ENCODE results near the gene NPAS2. TPM values are rescaled to one million over a fixed set of nuclear protein-coding genes. Genes with fewer than 3 reads are reported as not detected.

The NPAS2 gene
- total RNA-seq, 2 donors from 2014 or later = 24.2 to 45.8 TPM

DNA sequence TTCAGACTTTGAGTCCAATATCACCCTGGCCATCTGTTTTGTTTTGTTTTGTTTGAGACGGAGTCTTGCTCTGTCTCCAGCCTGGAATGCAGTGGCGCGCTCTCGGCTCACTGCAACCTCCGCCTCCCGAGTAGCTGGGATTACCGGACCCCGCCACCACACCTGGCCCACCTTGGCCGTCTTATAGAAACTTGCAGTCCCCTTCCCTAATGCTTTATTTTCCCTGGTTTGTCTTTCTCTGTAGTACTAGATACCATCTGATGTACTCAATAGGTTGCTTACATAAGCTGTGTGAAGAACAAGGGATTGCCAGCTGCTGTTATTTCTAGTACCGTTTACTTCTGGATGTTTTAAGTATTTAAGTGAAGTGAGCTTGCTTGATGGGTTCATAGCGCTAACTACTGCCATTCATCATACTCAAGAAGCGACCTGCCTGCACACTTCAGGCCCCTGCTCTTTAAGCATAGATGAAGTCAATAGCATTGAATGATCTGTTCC is 183.4 kb downstream of the NPAS2 start:
- WGBS = 26% methylated on average over 12 of the region's 12 CpGs
- DNase-seq (ENCODE audit: low spot score) = no peak
- Histone ChIP-seq H3K9me3 (no peaks in the 10 kb centered on the region), H3K4me3 (peak overlapping the region; percentile 55 to 73), H3K27ac (peak overlapping the region; percentile 77 to 81), H3K4me1 (replicated peaks) (peaks cover 5% of the 10 kb centered on the region), H3K27me3 (replicated peaks; ENCODE audit: insufficient read depth) (no peaks in the 10 kb centered on the region), H3K36me3 (peaks cover 5 to 16% of the 10 kb centered on the region in 2 donors)
- TF ChIP-seq POLR2A (IDR thresholded peaks at IDR 0.05) (no peak), POLR2AphosphoS5 (IDR thresholded peaks at IDR 0.05) (no peak)
- TF ChIP-seq, protein P1, sequence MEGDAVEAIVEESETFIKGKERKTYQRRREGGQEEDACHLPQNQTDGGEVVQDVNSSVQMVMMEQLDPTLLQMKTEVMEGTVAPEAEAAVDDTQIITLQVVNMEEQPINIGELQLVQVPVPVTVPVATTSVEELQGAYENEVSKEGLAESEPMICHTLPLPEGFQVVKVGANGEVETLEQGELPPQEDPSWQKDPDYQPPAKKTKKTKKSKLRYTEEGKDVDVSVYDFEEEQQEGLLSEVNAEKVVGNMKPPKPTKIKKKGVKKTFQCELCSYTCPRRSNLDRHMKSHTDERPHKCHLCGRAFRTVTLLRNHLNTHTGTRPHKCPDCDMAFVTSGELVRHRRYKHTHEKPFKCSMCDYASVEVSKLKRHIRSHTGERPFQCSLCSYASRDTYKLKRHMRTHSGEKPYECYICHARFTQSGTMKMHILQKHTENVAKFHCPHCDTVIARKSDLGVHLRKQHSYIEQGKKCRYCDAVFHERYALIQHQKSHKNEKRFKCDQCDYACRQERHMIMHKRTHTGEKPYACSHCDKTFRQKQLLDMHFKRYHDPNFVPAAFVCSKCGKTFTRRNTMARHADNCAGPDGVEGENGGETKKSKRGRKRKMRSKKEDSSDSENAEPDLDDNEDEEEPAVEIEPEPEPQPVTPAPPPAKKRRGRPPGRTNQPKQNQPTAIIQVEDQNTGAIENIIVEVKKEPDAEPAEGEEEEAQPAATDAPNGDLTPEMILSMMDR (IDR thresholded peaks at IDR 0.05) = no peak
- intact Hi-C loops (cut with DNase I) = no loop called here

DNA sequence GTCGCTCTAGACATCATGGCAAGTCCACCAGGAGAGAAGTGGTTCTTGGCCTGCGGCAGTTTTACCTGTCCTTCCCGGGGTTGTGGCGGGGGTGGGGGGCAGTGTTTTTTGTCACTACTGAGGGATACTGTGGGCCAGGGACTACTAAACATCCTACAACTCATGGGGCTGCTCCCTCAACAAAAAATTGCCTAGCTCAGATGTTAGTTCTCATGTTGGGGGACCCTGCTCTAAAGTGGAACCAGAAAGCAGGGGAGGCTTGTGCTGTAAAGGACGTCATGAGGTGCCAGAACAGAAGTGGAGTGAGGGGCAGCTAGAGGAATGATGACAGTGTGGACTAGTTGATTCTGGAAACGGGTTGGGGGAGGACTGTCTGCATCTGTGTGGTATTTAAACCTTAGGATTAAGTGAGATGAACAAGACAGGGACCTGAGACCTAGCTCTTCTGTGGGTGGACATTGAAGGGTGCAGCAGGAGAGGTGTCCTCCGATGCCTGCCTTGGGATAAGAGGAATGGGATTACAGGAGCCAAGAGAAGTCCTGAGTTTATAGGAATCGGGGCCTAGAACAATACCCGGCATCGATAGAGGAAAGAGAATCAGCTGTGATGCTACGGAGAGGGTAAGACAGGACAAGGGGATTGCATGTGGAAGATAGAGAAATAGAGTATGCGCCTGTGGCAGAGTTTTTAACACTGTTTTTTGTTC is 184.8 kb downstream of the NPAS2 start:
- peaks cover 5% of the 10 kb centered on the region for H3K4me1 ChIP-seq (replicated peaks)
- no peak overlapping the region for H3K27ac ChIP-seq
- TF ChIP-seq, protein P1 (IDR thresholded peaks at IDR 0.05) = no peak
- TF ChIP-seq POLR2AphosphoS5 (IDR thresholded peaks at IDR 0.05) = no peak
- peaks cover 5 to 16% of the 10 kb centered on the region in 2 donors for H3K36me3 ChIP-seq
- intact Hi-C loops (cut with DNase I) = no loop called here
- no peak overlapping the region for H3K4me3 ChIP-seq
- no peak for DNase-seq (ENCODE audit: low spot score)
- H3K9me3 ChIP-seq = no peaks in the 10 kb centered on the region
- H3K27me3 ChIP-seq (replicated peaks; ENCODE audit: insufficient read depth) = no peaks in the 10 kb centered on the region
- 93% methylated on average over 12 of the region's 12 CpGs for WGBS

DNA sequence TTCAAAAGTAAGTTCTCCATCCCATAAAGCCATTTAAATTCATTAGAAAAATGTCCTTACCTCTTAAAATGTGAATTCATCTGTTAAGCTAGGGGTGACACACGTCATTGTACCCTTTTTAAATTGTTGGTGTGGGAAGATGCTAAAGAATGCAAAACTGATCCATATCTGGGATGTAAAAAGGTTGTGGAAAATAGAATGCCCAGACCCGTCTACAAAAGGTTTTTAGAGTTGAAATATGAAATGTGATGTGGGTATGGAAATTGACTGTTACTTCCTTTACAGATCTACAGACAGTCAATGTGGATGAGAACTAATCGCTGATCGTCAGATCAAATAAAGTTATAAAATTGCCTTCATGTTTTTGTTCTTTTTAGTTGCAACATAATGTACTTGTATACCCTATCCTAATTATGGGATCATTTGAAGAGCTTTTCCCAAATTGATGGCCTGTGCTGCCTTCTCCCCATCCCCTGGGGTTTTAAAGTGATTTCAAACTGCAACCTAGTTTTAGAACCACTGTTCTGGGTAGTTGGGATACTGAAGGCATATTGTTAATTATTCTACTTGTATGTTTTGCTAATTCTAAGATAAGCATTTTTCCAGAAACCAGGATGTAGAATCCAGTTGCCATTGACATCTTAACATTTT is 186.3 kb downstream of the NPAS2 start:
- intact Hi-C loops (cut with DNase I) = no loop called here
- no peak for DNase-seq (ENCODE audit: low spot score)
- Histone ChIP-seq H3K4me3 (no peak overlapping the region), H3K27me3 (replicated peaks; ENCODE audit: insufficient read depth) (no peaks in the 10 kb centered on the region), H3K27ac (no peak overlapping the region), H3K4me1 (replicated peaks) (peaks cover 5% of the 10 kb centered on the region), H3K36me3 (peaks cover 5 to 16% of the 10 kb centered on the region in 2 donors), H3K9me3 (no peaks in the 10 kb centered on the region)
- no peak for TF ChIP-seq POLR2AphosphoS5 (IDR thresholded peaks at IDR 0.05)
- TF ChIP-seq, protein P1 (IDR thresholded peaks at IDR 0.05) = no peak
- no peak for TF ChIP-seq POLR2A (IDR thresholded peaks at IDR 0.05)
- 60% methylated on average over 4 of the region's 4 CpGs for WGBS

DNA sequence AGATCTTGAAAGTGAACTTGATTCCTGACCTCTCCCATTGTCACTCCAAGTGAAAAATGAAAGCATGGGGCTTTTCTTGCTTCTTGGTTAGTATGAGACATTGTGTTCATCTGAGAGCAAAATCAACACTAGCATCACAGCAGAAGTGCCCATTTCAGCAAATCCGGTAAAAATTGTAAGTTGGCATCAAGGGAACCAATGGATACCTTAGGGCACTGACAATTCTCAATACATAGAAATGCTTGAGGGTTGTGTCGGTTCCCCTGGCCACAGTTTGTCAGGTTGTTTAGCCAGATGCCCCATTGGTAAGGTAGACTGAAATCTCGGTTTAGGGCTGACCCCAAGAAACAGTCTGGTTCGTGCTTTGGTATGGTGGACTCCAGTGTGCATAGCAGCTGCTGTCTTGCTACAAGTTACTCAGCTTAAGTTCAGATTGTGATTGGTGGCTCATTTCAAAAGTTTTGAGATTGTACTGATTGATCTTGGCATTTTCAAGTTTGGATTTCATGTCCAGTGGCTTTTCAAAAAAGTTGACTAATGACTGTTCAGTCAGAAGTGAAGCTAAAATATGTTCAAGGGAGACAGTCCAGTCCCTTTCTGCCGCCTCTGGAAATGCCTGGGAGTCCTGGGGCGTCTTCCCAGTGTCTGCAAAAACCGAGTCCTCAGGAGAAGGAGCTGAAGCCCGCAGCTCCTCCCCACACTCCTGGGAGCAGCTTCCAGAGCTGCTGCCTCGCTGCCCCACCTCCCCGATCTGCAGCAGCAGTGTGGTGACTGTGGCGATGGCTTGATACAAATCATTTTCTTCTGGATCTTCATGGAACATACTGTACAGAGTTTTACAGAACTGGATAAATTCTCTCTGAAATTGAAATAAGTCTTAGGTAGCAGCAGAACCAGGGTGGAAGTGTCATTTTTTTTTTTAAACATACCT is 187.7 kb downstream of the NPAS2 start:
- intact Hi-C loops (cut with DNase I) = no loop called here
- no peak overlapping the region for H3K27ac ChIP-seq
- H3K9me3 ChIP-seq = no peaks in the 10 kb centered on the region
- DNase-seq (ENCODE audit: low spot score) = no peak
- no peak for TF ChIP-seq POLR2AphosphoS5 (IDR thresholded peaks at IDR 0.05)
- TF ChIP-seq, protein P1 (IDR thresholded peaks at IDR 0.05) = no peak
- TF ChIP-seq POLR2A (IDR thresholded peaks at IDR 0.05) = no peak
- H3K27me3 ChIP-seq (replicated peaks; ENCODE audit: insufficient read depth) = no peaks in the 10 kb centered on the region
- peaks cover 5 to 16% of the 10 kb centered on the region in 2 donors for H3K36me3 ChIP-seq
- H3K4me1 ChIP-seq (replicated peaks) = peaks cover 5% of the 10 kb centered on the region
- 68% methylated on average over 11 of the region's 11 CpGs for WGBS
- H3K4me3 ChIP-seq = no peak overlapping the region
